Suprapubic skin (tissue), 4 donors: ENCODE data around the gene PRKAR2B. TPM values are rescaled to one million over a fixed set of nuclear protein-coding genes. Genes with fewer than 3 reads are reported as not detected.

Experiments
- DNase-seq, 2 donors: peaks; one replicate each; pipeline ENCODE4 v3.0.0-alpha.2; 2019; ENCODE audit warnings: low spot score in 2 of 2
- H3K27ac ChIP-seq: fragments of 200-600 bp; sonication (generic); one replicate; pipeline ENCODE4 v1.5.1; 2019
- H3K27me3 ChIP-seq: fragments of 200-600 bp; sonication (generic); one replicate; pipeline ENCODE4 v1.5.1; 2019
- H3K36me3 ChIP-seq: fragments of 200-600 bp; sonication (generic); one replicate; pipeline ENCODE4 v1.5.1; 2019
- H3K4me1 ChIP-seq: fragments of 200-600 bp; sonication (generic); one replicate; pipeline ENCODE4 v1.5.1; 2019
- H3K4me3 ChIP-seq: fragments of 200-600 bp; sonication (generic); one replicate; pipeline ENCODE4 v1.5.1; 2019; ENCODE audit warnings: mild to moderate bottlenecking
- H3K9me3 ChIP-seq: fragments of 200-600 bp; sonication (generic); one replicate; pipeline ENCODE4 v1.5.1; 2019
- CTCF ChIP-seq, 2 donors: fragments of 200-600 bp in 1 of 2; fragments of 450-650 bp in 1 of 2; sonication (generic) in 1 of 2; IDR thresholded peaks; one replicate each; pipeline ENCODE4 v1.5.1; 2016 to 2019; ENCODE audit warnings: antibody characterized with exemption in 2 of 2, mild to moderate bottlenecking in 1 of 2, moderate library complexity in 1 of 2
- EP300 ChIP-seq: sonication (generic); formaldehyde crosslinking; IDR thresholded peaks from one replicate; pipeline ENCODE4 v1.6.1; 2017; ENCODE audit warnings: antibody characterized with exemption
- POLR2A ChIP-seq, 2 donors: fragments of 450-650 bp; IDR thresholded peaks; one replicate each; pipeline ENCODE4 v1.6.1; 2017; ENCODE audit warnings: antibody characterized with exemption in 2 of 2, mild to moderate bottlenecking in 2 of 2, moderate library complexity in 2 of 2
- POLR2AphosphoS5 ChIP-seq, 3 donors: sonication (generic); formaldehyde crosslinking; IDR thresholded peaks; one replicate each; pipeline ENCODE4 v1.6.1; 2017; ENCODE audit warnings: antibody characterized with exemption in 3 of 3
- WGBS: methylation state at CpG from one replicate; pipeline ENCODE4 v1.1.5; 2018; 5-methylcytosine and 5-hydroxymethylcytosine counted together
- total RNA-seq, 4 donors: library from RNA; depleted of rRNA; stranded (reverse); fragments of >200 nt; gene quantifications; one replicate each; pipeline ENCODE4 v1.1.0, GENCODE V29; 2016

Gene PRKAR2B
- total RNA-seq, 4 donors from 2014 or later = 4.2 to 10.8 (median 6.2) TPM

- Histone ChIP-seq H3K9me3 (no peaks in the 10 kb centered on the region), H3K27me3 (no peaks in the 10 kb centered on the region), H3K4me3 (no peak overlapping the region), H3K36me3 (no peaks in the 10 kb centered on the region), H3K4me1 (no peaks in the 10 kb centered on the region), H3K27ac (no peak overlapping the region)
- TF ChIP-seq EP300 (no peak), POLR2AphosphoS5 (IDR thresholded peaks at IDR 0.05) (no peak), POLR2A (IDR thresholded peaks at IDR 0.05) (no peak), CTCF (IDR thresholded peaks at IDR 0.05) (no peak)
- DNase-seq = no peak
Observed at GRCh38 chr7:107059468-107059867, 15.0 kb downstream of the PRKAR2B start.

- Histone ChIP-seq H3K36me3 (no peaks in the 10 kb centered on the region), H3K27ac (no peak overlapping the region), H3K4me3 (no peak overlapping the region), H3K4me1 (no peaks in the 10 kb centered on the region), H3K9me3 (no peaks in the 10 kb centered on the region), H3K27me3 (no peaks in the 10 kb centered on the region)
- TF ChIP-seq CTCF (IDR thresholded peaks at IDR 0.05) (no peak), EP300 (no peak), POLR2A (IDR thresholded peaks at IDR 0.05) (no peak), POLR2AphosphoS5 (IDR thresholded peaks at IDR 0.05) (no peak)
- no peak for DNase-seq
- 69% methylated on average over 8 of the region's 8 CpGs for WGBS
Observed at GRCh38 chr7:107063245-107064120, 19.0 kb downstream of the PRKAR2B start.

- Histone ChIP-seq H3K4me1 (no peaks in the 10 kb centered on the region), H3K4me3 (no peak overlapping the region), H3K27me3 (no peaks in the 10 kb centered on the region), H3K27ac (no peak overlapping the region), H3K9me3 (no peaks in the 10 kb centered on the region), H3K36me3 (no peaks in the 10 kb centered on the region)
- 73% methylated on average over 7 of the region's 7 CpGs for WGBS
- no peak for DNase-seq
- TF ChIP-seq CTCF (IDR thresholded peaks at IDR 0.05) (no peak), EP300 (no peak), POLR2AphosphoS5 (IDR thresholded peaks at IDR 0.05) (no peak), POLR2A (IDR thresholded peaks at IDR 0.05) (no peak)
Observed at GRCh38 chr7:107064255-107064654, 19.8 kb downstream of the PRKAR2B start.

- no peak for TF ChIP-seq POLR2A (IDR thresholded peaks at IDR 0.05)
- no peak for TF ChIP-seq POLR2AphosphoS5 (IDR thresholded peaks at IDR 0.05)
- TF ChIP-seq CTCF (IDR thresholded peaks at IDR 0.05) = no peak
- no peak for TF ChIP-seq EP300
- DNase-seq = no peak
- 75% methylated on average over 4 of the region's 4 CpGs for WGBS
- Histone ChIP-seq H3K36me3 (no peaks in the 10 kb centered on the region), H3K4me3 (no peak overlapping the region), H3K4me1 (no peaks in the 10 kb centered on the region), H3K9me3 (no peaks in the 10 kb centered on the region), H3K27ac (no peak overlapping the region), H3K27me3 (no peaks in the 10 kb centered on the region)
Observed at GRCh38 chr7:107065929-107066247, 21.4 kb downstream of the PRKAR2B start.

- H3K4me1 ChIP-seq = no peaks in the 10 kb centered on the region
- no peaks in the 10 kb centered on the region for H3K9me3 ChIP-seq
- no peak overlapping the region for H3K4me3 ChIP-seq
- DNase-seq = no peak
- no peak for TF ChIP-seq EP300
- H3K27me3 ChIP-seq = no peaks in the 10 kb centered on the region
- no peaks in the 10 kb centered on the region for H3K36me3 ChIP-seq
- 67% methylated on average over 3 of the region's 3 CpGs for WGBS
- no peak overlapping the region for H3K27ac ChIP-seq
Observed at GRCh38 chr7:107068156-107068555, 23.7 kb downstream of the PRKAR2B start.
